NOMO-1 treated with DMSO at 0.1 percent for 48 hours (cell line): ENCODE measurements around the gene TGFB1I1.
"Not testable (repeated sequence)": the region's sequence is repeated elsewhere in the genome, so short reads cannot be mapped to it uniquely, and the experiment has no call there.

Experiments used
- DNase-seq: peaks from one replicate; lab custom pipeline; 2025; ENCODE audit not compliant: unreplicated experiment; lab: John Stamatoyannopoulos, UW

TGFB1I1 gene

DNA sequence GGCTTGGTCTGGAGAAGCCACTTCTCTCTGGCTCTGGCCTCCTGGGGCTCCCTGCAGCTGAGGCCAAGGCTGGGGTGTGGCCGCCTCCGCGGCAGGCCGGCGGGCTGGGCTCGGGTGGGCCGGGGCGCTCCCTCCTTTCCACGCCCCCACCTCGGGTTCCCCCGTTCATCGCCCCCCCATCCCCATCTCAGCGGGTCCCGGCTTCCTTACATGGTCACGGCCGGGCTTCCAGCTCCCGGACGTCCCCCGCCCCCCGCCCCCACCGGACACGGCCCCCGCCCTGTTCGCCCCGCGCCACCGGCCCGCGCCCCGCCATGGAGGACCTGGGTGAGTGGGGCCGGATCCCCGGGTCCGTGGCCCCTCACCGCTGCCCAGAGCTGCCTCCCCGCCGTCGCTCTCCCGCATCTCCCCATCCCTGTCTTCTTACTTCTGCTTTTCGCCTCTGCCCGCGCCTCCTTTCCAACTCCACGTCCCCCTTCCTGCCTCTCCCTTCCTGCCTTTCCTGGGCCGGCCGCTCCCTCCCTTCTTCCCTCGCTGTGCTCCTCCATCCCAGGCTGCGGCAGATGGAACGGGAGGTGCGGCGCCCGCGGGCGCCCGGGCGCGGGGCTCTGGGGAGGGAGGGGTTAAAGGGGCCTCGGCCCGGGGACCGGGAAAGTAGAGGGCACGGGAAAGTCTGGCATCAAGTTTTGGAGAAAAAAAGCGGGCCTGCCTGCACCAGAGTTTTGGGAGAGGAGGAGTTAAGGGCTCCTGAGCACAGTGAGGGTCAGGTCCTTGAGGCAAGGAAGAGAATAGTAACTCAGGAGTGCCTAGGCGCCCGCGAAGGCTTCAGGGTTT is at the start of gene TGFB1I1:
TGFB1I1 (plus strand) TSS at position 278 of the 834 bp plus-strand sequence; CDS start at position 315, 37 bp downstream.
- no peak for DNase-seq

DNA sequence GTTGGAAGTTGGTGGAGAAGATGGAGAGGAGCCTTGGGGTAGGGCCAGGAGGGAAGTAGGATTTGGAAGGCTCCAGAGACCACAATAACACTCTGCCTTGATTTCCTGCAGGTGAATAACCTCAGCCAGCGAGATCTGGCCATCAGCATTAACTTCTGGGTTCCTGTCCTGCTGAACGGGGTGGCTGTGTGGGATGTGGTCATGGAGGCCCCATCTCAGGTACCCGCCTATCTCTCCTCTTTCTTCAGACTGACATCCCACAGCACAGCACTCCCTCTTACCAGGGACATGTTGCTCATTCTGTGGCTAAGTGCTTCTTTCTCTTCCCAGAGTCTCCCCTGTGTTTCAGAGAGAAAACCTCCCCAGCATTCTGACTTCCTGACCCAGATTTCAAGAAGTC is 48.7 kb upstream of the TGFB1I1 start:
- DNase-seq: no peak

DNA sequence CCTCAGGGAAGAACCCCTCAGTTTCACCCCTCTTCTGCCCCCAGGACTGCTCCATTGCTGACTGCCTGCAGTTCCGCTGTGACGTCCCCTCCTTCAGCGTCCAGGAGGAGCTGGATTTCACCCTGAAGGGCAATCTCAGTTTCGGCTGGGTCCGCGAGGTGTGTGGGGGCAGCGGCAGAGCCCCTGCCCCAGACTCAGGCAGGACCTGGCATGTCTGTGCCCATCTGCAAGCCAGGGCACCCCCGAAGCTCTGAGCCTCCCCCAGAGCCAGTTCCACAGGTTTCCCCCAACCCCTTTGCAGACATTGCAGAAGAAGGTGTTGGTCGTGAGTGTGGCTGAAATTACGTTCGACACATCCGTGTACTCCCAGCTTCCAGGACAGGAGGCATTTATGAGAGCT is 48.2 kb upstream of the TGFB1I1 start:
- no peak for DNase-seq

DNA sequence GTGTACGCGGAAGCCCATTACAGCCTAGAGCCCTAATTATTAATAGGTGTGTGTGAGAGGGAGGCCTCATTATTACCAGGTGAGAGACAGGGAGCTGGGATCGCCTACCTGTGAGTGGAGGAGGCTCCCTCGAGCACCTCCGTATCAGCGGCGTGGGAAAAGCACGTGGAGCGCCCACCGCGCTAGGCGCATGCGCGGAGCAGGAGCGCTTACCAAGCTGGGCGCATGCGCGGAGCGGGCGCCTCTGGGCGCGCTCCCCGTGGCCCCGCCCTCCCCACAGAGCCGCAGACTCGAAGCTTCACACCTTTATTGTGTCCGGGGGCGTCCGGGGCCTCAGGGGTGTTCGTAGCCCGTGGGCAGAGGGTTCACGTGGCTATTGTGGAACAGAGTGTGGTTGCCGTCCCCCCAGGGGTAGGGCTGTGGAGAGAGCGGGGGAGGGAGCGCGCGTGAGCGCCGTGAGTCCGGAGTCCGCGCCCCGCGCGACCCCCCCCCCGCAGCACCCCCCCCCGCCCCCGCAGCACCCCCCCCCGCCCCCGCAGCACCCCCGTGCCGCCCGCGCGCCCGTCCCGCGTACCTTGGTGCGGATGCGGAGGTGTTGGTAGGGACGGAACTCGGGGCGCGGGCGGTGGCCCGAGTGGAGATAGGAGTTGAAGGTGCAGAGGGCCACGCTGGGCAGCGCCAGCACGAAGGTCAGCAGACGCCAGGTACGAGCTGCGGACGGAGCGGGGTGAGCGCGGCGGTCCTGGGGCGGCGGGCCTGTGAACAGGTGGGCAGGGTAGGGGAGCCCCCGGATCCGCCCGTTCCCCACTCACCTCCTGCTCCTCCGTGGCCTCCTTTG is 44.3 kb upstream of the TGFB1I1 start:
- DNase-seq: no peak

DNA sequence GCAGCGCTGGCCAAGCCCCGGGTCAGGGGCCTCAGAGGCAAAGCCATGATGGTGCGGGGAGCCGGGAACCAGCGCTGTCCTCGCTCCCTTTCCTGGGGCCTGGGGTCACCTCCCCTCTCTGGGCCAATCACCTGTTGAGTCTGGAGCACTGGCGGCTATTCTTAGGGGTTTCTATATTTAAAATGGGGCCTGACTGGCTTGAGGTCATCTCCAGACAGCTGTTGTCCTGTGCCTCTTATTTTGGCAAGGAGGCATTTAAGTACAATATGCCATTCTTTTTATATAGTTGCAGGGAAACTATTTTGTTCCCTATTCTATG is 43.7 kb upstream of the TGFB1I1 start, which contains the start of gene COX6A2:
COX6A2 (minus strand) TSS at position 82 of the 319 bp plus-strand sequence; CDS start at position 47, 35 bp downstream.
- DNase-seq: no peak

DNA sequence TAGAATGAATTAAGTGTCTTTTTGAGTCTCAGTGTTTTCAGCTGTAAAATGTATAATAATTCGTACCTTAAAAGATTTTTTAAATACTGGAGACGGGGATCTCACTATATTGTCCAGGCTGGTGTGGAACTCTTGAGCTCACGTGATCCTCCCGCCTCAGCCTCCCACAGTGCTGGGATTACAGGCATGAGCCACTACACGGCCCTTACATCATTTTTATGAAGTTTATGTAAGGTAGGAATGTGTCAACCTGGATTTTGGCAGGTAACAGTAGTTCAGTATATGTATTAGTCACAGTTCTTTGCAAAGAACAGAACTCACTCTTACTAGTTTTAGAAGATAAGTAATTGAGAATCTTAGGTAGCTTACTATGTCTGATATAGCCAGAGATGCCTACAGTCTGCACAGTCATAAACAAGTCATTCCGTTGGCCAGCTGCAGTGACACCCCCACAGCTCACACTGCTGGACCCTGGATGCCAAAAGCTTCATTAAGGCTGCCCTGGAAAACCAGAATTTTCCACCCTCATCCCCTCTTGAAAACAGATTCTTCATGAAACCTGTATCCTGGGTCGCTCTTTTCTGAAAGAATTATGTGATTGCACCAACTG is 43.2 kb upstream of the TGFB1I1 start:
- DNase-seq: no peak

DNA sequence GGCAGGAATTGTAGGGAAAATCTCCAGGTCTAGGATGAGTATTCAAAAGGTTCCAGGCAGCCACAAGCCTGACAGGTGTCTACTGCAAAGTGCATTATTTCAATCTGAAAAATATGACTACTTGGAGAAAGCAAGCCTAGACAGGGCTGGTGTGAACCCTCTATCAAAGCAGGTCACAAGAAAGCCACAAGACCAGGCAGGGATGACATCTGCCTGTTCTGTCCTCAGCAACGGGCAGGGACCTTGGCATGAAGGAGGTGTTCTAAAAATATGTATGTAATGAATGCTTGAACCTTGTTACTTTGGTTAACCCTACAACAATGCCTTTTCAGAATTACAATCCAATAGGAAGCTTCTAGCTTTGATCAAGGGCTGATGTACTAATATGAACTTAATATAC is 42.6 kb upstream of the TGFB1I1 start:
- no peak for DNase-seq

DNA sequence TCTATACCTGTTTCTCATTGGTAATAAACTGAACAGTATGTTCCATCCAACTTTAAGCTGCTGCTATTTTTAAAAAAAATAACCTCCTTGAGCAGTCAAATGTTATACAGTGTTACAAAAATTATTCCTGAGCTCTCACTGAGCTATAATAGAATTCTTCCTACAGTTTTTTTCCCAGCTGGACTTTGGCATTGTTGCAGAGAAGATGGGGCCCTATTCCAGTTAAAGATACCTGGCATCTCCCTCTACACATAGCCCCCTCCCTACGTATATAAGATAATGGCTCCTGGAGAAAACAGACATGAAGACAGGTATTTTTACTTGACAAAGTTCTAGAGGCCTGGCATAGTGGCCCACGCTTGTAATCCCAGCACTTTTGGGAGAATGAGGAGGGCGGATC is 42.2 kb upstream of the TGFB1I1 start:
- DNase-seq: no peak

DNA sequence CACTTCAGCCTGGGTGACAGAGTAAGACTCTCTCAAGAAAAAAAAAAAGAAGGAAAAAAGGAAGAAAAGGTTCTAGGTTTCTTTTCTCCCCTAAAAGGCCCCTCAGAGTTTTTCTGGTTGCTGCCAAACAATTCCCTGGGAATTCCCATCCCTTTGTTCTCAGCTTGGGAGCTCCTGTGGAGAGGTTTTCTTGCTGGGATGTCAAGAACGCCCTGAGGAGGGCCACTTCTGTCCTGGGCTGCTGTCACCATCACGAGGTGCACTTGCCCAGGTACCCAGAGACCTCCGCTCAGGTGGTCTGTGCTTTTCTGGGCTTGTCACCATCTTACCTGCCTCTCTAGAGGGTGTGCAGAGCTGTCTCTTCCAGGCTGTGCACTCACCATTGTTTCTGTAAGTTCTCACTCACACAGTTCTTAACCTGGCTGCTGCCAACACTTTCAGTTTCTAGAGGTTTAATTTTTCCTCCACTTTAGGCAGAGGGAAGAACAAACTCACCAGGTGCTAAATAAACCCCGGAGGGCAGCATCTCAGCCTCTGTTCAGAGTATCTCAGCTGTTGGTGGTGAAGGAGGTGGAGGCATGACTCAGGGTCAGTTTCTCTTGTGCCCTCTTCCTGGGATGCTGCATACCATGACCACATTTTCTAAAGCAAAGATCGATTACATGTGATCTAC is 41.4 kb upstream of the TGFB1I1 start:
- DNase-seq: no peak

DNA sequence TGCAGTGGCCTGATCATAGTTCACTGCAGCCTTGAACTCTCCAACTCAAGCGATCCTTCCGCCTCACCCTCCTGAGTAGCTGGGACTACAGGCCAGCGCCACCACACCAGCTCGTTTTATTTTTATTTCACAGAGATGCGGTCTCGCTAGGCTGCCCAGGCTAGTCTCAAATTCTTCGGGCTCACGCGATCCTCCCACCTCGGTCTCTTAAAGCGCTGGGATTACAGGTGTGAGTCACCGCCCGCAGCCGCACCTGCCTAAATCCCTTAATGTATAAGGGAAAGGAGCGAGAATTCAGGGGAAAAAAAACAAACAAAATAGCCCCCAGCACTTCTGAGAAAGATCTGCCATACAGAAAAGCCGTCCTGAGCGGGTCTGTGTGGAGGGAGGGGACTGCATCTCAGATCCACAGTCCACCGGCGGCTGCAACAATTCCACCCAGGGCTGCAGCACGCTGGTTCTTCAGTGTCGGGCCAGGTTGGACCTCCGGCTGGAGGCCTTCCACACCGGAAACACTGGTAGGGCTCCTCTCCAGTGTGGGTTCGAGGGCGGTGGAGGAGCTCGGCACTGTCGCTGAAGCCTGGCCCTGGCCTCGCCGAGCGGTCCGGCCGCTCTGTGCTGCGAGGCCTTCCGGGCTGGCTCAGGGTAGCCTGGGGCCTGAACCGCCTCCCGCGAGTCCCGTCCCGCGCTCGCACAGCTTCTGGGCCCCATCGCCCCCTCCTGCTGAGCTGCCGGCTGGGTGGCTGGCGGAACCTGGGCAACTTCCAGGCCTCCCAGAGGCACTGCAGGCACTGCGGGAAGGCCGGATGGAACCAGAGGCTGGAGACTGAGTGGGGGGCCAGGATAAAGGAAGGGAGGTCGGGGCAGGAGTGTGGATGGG is 36.4 kb upstream of the TGFB1I1 start:
- no peak for DNase-seq

DNA sequence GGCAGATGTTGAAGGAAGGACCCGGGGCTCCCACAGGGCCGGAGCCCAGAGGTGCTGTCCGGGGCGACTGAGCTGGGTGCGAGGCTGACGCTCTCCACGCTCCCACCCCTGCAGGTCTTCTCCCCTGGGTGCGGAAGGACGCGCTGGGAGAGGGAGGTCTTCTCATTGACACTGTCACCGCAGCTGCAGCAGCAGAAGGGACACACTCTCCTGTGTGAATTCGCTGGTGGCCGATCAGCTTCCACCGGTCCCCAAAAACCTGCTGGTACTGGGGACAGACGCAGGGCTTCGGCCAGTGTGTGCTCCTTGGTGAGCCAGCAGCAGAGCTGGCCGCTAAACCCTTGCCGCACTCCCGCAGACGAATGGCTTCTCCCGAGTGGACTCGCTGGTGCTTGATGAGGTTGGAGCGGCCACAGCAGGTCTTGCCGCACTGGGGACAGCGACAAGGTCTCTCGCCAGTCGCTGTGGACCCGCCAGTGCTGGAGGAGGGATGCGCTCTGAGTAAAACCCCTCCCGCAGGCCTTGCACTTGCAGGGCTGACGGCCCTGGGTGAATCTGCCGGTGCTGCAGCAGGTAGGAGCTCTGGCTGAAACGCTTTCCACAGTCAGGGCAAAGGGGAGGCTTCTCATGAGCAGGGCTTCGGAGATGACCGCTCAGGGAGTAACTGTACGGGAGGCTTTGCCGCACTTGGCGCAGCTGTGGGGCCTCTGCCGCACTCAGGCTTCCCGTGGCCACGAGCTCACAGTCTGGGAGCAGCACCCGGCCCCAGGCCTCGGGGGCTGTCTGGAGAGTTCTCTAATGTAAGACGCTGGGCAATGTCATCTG is 35.5 kb upstream of the TGFB1I1 start:
- no peak for DNase-seq

DNA sequence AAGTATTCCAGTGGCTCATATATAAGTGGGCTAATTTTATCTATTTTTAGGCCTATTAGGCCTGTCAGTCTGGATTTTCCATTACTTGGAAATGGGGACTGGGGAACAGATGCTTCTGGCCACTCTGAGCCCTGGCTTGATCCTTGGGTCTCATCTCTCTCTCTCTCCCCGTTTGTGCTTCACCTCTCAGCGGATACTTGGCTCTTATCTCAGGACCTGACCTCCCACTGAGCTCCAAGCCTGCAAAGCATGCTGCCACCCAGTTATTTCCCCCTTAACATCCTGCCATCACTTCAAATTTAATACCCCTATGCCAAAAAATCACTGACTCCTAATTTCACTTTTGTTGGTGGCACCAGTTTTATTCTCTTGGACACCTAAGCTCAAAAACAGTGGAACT is 33.5 kb upstream of the TGFB1I1 start:
- no peak for DNase-seq

DNA sequence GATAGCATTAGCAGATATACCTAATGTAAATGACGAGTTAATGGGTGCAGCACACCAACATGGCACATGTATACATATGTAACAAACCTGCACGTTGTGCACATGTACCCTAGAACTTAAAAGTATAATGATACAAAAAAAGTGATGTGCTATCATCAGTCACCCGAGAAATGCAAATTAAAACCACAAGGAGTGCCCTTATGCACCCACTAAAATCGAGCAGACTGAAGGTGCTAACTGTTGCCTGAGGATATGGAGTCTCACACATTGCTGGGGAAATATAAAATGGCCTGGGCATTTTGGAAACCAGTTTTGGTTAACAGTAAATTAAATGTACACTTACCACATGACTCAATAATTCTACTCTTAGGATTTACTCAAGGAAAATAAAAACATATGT is 32.9 kb upstream of the TGFB1I1 start:
- not testable (repeated sequence) for DNase-seq

DNA sequence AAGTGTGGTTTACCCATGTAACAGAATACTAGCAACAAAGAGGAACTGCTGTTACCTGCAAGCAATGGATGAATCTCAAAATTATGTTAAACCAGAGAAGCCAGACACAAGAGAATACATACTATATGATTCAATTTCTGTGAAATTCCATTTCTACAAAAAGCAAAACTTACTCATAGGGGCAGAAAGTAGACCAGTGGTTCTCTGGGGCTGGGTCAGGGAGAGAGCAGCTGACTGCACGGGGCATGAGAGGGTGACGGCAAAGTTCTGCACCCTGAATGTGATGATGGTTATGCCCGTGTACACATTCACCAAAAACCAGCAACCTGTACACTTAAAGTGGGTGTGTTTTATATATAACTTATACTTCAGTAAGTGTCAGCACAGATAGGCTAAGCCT is 32.4 kb upstream of the TGFB1I1 start:
- DNase-seq: no peak

DNA sequence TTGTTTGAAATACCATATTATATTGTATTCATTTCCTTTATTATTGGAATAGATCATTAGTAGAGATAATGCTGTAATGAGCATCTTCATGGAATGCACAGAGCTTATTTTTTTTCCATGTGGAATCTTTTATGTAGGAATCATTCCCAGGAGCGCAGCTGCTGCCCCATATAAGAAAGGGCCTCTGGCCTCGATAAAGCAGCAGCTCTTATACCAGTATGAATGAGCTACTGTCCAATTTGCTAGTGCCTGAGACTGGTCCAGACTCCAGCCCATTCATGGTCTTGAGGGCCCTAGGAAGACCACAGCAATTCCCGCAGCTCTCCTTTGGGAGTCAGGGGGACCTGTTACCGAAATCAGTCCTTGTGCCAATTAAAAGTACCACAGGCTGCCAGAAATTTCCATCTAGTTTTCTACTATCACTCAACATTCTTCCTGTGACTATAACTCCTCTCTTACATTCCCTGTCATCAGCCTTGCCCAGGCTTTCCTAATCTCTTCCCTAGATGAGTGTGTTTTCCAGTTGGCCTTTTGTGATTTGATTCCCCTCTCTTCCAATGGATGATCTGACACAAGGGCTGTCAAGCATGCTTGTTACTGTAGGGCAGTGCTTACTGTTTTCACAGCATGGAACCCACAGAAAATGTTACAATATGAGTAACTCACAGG is 31.3 kb upstream of the TGFB1I1 start:
- DNase-seq: no peak

DNA sequence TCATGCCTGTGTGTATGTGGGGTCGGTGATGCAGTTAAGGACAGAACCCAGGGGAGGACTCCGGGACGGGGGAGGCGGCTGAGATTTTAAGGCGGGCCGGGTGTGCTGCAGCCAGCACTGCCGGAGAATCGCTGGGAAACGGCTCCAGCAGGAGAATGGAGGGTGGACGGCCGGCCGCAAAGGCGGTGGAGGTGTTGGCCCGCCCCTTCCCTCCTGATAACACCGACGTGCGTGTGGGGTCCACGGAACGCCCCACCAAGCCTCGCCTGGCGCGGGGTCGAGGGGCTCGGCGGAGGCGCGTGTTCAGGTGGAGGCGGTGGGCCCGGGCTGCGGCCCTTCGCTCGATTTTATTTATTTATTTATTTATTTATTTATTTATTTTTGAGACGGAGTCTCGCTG is 30.0 kb upstream of the TGFB1I1 start:
- no peak for DNase-seq

DNA sequence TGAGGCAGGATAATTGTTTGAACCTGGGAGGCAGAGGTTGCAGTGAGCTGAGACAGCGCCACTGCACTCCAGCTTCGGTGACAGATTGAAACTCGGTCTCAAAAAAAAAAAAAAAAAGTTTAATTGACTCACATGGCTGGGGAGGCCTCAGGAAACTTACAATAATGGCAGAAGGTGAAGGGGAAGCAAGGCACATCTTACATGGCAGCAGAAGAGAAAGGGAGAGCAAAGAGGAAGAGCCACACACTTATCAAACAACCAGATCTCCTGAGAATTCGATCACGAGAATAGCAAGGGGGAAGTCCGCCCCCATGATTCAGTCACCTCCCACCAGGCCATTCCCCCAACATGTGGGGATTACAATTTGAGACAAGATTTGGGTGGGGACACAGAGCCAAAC is 26.0 kb upstream of the TGFB1I1 start:
- not testable (repeated sequence) for DNase-seq

DNA sequence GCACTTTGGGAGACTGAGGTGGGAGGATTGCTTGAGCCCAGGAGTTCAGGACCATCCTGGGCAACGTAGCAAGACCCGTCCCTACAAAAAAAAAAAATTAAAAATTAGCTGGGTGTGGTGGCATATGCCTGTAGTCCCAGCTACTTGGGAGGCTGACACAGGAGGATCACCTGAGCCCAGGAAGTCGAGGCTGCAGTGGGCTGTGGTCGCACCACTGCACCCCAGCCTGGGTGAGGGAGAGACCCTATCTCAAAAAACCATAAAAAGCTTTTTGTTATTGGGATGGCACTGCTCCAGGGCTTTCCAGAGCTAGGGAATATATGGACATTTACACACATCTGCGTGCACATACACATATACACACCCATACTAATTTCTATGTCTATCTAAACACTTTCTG is 20.8 kb upstream of the TGFB1I1 start:
- DNase-seq: no peak
